IPS DF 6.9 (cell line): ENCODE measurements around the gene ZFYVE1.
"Not testable (repeated sequence)": the region's sequence is repeated elsewhere in the genome, so short reads cannot be mapped to it uniquely, and the experiment has no call there.

Source experiments
- DNase-seq: peaks from one replicate; pipeline ENCODE4 v3.0.0-alpha.2; 2013; ENCODE audit warnings: low read depth, low spot score
- H3K27ac ChIP-seq: one replicate; pipeline ENCODE4 v1.5.1; 2013; ENCODE audit warnings: low read length, control low read depth
- H3K27me3 ChIP-seq: 2 replicates; pipeline ENCODE4 v1.6.1; 2013; ENCODE audit warnings: mild to moderate bottlenecking, low read length; ENCODE audit not compliant: control insufficient read depth, insufficient read depth
- H3K36me3 ChIP-seq: 2 replicates; pipeline ENCODE4 v1.6.1; 2013; ENCODE audit warnings: low read length; ENCODE audit not compliant: control insufficient read depth, insufficient read depth
- H3K4me1 ChIP-seq: 2 replicates; pipeline ENCODE4 v1.6.1; 2013; ENCODE audit warnings: low read length; ENCODE audit not compliant: control insufficient read depth, insufficient read depth
- H3K4me3 ChIP-seq: 2 replicates; pipeline ENCODE4 v1.5.1; 2013; ENCODE audit warnings: mild to moderate bottlenecking, low read length
- H3K9me3 ChIP-seq: 2 replicates; pipeline ENCODE4 v1.6.1; 2013; ENCODE audit warnings: low read length, inconsistent platforms; ENCODE audit not compliant: control insufficient read depth, insufficient read depth
- WGBS: extraction: QIAGEN DNeasy Blood & Tissue Kit; methylation state at CpG from one replicate; pipeline ENCODE4 v1.1.7; 2013; ENCODE audit warnings: mixed read lengths, missing lambda C conversion rate; ENCODE audit not compliant: insufficient read length, insufficient coverage; 5-methylcytosine and 5-hydroxymethylcytosine counted together

Gene ZFYVE1

GRCh38 chr14:72961579-72962335, 65.1 kb downstream of the ZFYVE1 start:
- Histone ChIP-seq H3K4me1 (no peaks in the 10 kb centered on the region), H3K4me3 (no peak overlapping the region), H3K36me3 (peaks cover 9% of the 10 kb centered on the region), H3K27me3 (no peaks in the 10 kb centered on the region), H3K9me3 (no peaks in the 10 kb centered on the region), H3K27ac (no peak overlapping the region)
- DNase-seq, result no peak
- no CpG with 5 or more reads among the region's 10 CpGs for WGBS

- H3K4me3 ChIP-seq, H3K27me3 ChIP-seq: not testable (repeated sequence)
- no CpG with 5 or more reads among the region's 4 CpGs for WGBS
These were observed 65.9 kb downstream of the ZFYVE1 start for GRCh38 chr14:72961016-72961415.

GRCh38 chr14:72958548-72958947, 68.4 kb downstream of the ZFYVE1 start:
- no CpG with 5 or more reads among the region's 15 CpGs for WGBS
- peaks cover 21% of the 10 kb centered on the region for H3K36me3 ChIP-seq

More at GRCh38 chr14:72961016-72961415, 65.9 kb downstream of the ZFYVE1 start:
- not testable (repeated sequence) for H3K9me3 ChIP-seq, H3K27ac ChIP-seq, H3K4me1 ChIP-seq, DNase-seq
- H3K36me3 ChIP-seq, result peaks cover 13% of the 10 kb centered on the region

GRCh38 chr14:72957213-72957612, 69.7 kb downstream of the ZFYVE1 start:
- no peak for DNase-seq
- no peak overlapping the region for H3K4me3 ChIP-seq
- no CpG with 5 or more reads among the region's 3 CpGs for WGBS
- no peaks in the 10 kb centered on the region for H3K9me3 ChIP-seq
- no peaks in the 10 kb centered on the region for H3K4me1 ChIP-seq
- H3K36me3 ChIP-seq, result peaks cover 21% of the 10 kb centered on the region
- no peaks in the 10 kb centered on the region for H3K27me3 ChIP-seq
- H3K27ac ChIP-seq, result no peak overlapping the region

More at GRCh38 chr14:72958548-72958947, 68.4 kb downstream of the ZFYVE1 start:
- Histone ChIP-seq H3K27ac (no peak overlapping the region), H3K9me3 (no peaks in the 10 kb centered on the region), H3K4me3 (no peak overlapping the region), H3K27me3 (no peaks in the 10 kb centered on the region), H3K4me1 (no peaks in the 10 kb centered on the region)
- no peak for DNase-seq

GRCh38 chr14:72956741-72957140, 70.2 kb downstream of the ZFYVE1 start:
- WGBS, result no CpG with 5 or more reads among the region's 9 CpGs
- H3K9me3 ChIP-seq, H3K4me3 ChIP-seq, H3K27ac ChIP-seq, H3K27me3 ChIP-seq, H3K4me1 ChIP-seq, DNase-seq: not testable (repeated sequence)
- peaks cover 21% of the 10 kb centered on the region for H3K36me3 ChIP-seq

DNA sequence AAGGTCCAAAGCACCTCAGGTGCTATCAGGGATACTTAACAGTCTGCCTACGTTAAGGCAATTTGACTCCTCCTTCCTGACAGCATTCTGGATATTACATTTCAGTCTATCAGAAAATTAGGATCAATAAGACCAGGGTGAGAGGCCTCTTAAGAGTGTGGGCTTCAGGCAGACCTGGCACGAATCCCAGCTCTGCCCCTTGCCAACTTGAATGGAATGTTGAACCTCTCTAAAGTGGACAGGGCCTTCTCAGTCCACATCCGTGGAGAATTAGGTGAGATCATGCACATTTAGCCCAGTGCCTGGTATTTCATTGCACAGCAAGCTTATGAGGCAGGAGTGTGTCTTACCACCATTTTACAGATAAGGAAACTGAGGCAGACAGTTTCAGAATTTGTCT, 74.7 kb downstream of the ZFYVE1 start:
- H3K36me3 ChIP-seq, result peaks cover 12% of the 10 kb centered on the region; the same call in 1 of the 2 replicates
- H3K27ac ChIP-seq, result no peak overlapping the region
- no peaks in the 10 kb centered on the region for H3K9me3 ChIP-seq
- no peak overlapping the region for H3K4me3 ChIP-seq
- H3K27me3 ChIP-seq, result no peaks in the 10 kb centered on the region
- H3K4me1 ChIP-seq, result no peaks in the 10 kb centered on the region
- no peak for DNase-seq
- whole genome bisulfite sequencing, result no CpG with 5 or more reads among the region's 3 CpGs

DNA sequence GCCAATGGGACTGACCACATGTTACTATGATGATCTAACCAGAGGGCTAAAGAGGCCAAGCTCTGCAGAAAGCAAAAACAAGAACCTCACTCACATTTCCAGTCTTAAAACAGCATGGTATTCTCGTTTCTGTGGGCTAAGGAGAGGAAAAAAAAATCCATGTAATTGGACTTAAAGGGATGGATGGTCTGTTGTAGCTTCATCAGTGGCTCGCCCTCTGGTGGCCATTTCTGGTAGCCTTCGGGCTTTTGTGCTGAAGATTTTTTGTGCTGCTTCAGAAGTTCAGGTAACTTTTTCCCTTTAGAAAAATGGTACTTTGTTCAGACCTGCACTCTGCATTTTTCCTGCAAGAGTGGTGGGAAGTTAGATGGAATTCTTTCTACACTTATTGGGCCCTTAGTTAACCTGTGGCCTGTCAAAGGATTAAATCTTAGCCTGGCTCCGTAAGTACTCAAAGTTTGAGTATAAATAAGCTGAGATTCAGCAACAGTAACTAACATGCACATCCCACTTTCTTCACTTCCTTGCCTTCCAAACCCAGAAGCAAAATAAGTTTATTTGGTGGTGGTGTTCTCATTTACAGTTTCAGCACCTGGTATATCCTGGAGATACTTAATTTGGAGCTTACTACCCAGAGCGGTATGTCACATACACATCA, 78.3 kb downstream of the ZFYVE1 start:
- no peaks in the 10 kb centered on the region for H3K9me3 ChIP-seq
- no peak overlapping the region for H3K4me3 ChIP-seq
- H3K27ac ChIP-seq, result no peak overlapping the region
- H3K36me3 ChIP-seq, result no peaks in the 10 kb centered on the region
- H3K27me3 ChIP-seq, result no peaks in the 10 kb centered on the region
- no CpG with 5 or more reads among the region's 5 CpGs for WGBS
- DNase-seq, result no peak
- no peaks in the 10 kb centered on the region for H3K4me1 ChIP-seq

DNA sequence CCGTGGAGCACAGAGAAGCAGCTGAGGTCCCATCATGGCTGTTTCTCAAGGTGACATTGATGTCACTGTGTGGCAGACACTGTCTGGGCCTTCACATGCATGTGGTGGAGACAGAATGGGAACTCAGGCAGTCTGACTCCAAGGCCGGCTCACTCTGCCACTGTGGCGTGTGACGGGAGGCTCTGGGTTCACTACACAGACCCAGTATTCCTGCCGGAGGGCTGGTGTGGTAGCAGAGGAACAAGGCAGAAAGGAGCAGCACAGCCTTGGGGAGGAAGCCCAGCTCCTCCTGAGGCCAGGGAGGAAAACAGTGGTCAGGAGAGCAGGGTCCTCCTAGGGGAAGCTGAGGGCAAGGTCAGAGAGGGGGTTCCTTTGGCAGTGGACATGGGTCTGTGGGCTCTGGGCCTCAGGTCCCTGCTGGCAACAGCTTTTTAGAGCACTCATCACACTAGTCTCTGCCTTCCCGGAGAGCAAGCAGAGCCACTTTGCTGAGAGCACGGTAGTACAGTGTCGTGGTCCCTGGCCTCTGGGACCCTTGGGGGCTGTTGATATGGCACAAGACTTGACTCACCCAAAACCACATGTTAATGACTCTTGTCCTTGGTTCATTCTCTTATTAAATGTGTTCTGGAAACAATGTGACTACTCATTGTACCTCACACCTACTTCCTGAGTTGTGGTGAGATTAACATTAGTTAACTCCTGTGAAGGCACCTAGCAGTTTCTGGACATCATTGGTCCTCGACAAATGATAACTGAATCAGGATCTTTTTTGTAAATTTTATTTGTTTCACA, 79.3 kb downstream of the ZFYVE1 start:
- Histone ChIP-seq H3K36me3 (0 out of 2 replicates have a peak, but pooled peaks cover 3% of the 10 kb centered on the region), H3K9me3 (no peaks in the 10 kb centered on the region), H3K4me1 (no peaks in the 10 kb centered on the region), H3K27ac (no peak overlapping the region), H3K27me3 (no peaks in the 10 kb centered on the region), H3K4me3 (no peak overlapping the region)
- no peak for DNase-seq
- WGBS, result no CpG with 5 or more reads among the region's 9 CpGs

DNA sequence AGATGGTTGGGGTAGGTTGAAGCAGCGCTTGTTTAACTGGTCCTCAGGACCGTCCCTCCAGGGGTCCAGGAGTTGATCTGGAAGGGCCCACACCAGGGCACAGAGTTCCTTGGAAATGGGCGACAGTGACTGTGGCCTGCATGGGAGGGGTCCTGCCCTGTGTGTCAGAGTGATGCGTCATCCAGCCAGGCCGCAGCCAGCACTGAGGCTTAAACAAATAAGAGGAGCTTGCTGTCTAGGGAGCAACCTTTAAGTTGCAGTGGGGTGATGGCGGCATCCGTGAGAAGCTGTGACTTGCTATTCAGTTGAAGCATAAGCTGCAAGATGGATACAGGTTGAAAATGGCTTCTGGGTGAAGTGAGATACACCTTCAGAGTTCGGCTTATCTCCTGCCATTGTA, 80.4 kb downstream of the ZFYVE1 start:
- Histone ChIP-seq H3K4me1 (no peaks in the 10 kb centered on the region), H3K36me3 (peaks cover 5% of the 10 kb centered on the region; the same call in 1 of the 2 replicates), H3K27me3 (no peaks in the 10 kb centered on the region), H3K4me3 (no peak overlapping the region), H3K27ac (no peak overlapping the region), H3K9me3 (no peaks in the 10 kb centered on the region)
- no peak for DNase-seq
- whole genome bisulfite sequencing, result no CpG with 5 or more reads among the region's 8 CpGs

DNA sequence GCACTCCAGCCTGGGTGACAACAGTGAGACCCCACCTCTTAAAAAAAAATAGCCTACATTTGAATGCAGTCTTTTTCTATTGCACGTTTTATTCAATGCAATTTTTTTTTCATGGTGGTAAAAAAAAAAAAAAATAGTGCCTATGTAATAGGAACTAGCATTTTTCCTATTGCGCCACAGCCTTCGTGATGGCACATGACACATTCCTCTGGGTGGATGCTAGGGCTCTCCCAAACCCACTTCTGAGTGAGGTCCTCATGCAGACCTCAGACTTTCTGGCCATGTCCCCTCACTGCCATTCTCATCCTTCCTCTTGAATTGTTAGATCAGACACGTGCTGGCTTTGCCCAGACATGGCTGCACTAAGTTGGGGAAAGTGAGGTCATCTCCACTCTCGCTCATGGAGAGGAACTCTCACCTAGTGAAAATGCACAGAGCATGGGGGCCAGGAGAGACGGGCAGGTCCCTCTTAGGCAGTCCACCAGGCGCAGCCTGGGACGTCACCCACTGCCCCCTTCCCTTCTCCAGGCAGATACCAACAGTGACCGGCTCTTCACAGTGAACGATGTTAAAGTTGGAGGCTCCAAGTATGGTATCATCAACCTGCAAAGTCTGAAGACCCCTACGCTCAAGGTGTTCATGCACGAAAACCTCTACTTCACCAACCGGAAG, 81.4 kb downstream of the ZFYVE1 start:
- WGBS, result no CpG with 5 or more reads among the region's 13 CpGs
- Histone ChIP-seq H3K27ac (no peak overlapping the region), H3K27me3 (no peaks in the 10 kb centered on the region), H3K4me1 (no peaks in the 10 kb centered on the region), H3K9me3 (no peaks in the 10 kb centered on the region), H3K36me3 (peaks cover 7% of the 10 kb centered on the region; the same call in 1 of the 2 replicates), H3K4me3 (no peak overlapping the region)
- no peak for DNase-seq
